Activated CD4-positive, alpha-beta T cell treated with anti-CD3 and anti-CD28 coated beads, Interleukin-2, amount 50 U/mL, for 48 hours (primary cell): ENCODE data around the gene NKX2-2.

Experiments used
- DNase-seq, 2 experiments: peaks; one replicate each; pipeline ENCODE4 v3.0.0-alpha.2; 2020

NKX2-2 gene

GRCh38 chr20:21521596-21522480 lies 8.0 kb upstream of the NKX2-2 start:
- peak in 1 of 2 experiments; percentile 15 for DNase-seq

DNA sequence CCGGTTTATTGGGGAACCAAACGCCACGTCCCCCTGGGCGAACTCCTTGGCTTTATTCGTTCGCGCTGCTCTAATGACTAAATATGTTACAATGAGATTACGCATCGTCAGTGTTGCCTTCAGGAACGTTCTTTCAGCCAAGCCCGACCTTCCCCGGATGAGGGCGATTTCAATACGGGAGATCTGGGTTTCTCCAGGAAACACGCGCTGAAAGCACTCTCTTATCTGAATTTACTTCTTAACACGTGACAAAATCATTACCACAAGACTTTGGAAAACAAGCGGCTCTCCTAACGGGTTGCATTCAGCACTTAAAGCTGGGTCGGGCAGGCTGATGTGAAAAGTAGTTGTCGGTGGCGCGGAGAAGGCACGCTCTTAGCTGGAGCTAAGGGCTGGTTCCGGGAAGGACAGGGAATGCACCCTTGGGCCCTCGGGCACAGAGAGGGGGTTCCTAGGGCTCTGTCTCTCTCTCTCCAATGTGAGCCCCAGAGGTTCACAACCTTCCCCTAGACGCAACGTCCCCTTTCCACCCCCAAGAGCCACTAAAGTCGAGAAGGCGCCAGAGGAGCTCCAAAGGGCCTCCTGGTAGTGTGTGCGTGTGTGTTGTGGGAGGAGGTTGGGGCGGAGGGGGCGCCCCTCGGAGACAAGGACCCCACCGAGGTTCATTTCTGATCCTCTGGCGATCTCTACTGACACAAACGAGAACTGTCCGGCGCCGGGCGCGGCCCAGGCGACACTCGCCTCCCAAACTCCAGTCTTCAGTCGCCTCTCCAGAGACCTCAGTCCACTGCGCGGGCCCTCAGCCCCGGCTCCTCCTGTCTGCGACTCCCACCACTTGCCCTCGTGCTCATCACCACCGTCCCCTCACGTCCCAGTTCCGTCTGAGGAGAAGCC lies 7.1 kb upstream of the NKX2-2 start:
- DNase-seq = peak in 1 of 2 experiments; percentile 19

GRCh38 chr20:21519136-21519584 lies 5.3 kb upstream of the NKX2-2 start:
- DNase-seq = no peak

DNA sequence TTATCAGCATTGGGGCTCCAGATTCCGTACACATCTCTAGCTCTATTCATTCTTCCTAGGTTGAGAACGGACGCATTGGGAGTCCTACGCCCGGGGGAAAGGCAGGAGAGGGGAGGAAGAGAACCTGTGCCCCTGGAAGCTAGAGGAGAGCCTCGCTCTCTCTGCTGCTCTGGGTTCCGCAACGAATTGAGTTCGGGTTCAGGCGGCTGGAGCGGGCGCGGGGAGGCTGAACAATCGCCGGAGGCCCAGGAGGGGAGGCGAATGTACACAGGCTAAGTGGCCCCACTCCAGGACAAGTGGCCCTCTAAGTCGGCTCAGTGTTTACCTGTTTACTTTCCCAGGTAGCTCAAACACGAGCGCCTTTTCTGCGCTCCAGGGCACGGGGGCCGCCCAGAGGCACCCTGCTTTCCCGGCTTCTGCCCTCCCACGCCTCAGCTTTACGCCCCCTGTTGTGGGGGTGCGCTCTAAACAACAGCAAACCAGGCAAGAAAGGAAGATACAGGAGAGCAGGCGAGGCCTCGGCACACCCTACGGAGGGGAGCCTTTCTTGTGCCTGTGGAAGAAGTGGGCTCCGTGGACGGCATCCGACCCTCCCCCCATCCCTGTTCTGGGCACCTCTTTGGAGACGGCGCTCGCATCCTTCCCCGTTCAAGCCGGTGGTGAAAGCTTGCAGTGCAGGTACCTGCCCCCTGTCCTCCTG lies 4.6 kb upstream of the NKX2-2 start:
- no peak for DNase-seq

DNA sequence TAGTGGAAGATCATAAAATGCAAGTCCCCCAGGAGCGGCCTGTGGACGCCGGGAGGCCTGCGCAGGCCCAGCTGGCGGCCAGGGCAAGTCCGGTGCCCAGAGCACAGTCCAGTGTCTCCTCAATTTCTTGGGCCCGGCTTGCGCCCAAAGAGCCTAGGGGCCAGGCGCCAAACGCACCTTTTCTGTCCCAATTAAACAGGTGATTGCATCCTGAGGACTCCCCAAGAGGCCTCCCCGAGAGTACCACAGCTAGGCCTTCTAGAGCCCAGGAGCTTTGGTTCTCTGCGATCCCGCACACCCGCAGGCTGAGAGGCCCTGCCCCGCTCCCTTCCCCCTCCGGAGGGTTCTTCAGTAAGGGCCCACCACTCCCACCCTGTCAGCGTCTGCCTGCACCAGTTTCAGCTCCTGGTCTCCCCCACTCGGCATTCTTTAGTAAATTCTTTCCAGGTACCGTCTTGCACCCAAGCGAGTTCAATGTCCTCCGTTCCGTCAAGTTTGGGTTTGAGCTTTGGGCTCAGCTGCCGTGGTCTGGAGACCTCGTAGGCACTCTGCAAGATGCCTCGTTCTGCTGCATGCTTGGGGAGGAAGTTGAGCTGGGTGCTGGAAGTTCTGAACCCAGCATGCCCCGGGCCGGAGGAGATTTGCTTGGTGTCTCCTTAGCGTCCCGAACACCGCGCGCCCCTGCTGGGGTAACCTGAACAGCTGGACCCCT lies 3.9 kb upstream of the NKX2-2 start:
- DNase-seq = peak in 1 of 2 experiments; percentile 15

- DNase-seq = no peak
Observed at GRCh38 chr20:21516861-21517565, 3.1 kb upstream of the NKX2-2 start.

- no peak for DNase-seq
Observed at GRCh38 chr20:21516180-21516567, 2.3 kb upstream of the NKX2-2 start.

GRCh38 chr20:21515300-21516179 lies 1.7 kb upstream of the NKX2-2 start:
- DNase-seq = no peak

DNA sequence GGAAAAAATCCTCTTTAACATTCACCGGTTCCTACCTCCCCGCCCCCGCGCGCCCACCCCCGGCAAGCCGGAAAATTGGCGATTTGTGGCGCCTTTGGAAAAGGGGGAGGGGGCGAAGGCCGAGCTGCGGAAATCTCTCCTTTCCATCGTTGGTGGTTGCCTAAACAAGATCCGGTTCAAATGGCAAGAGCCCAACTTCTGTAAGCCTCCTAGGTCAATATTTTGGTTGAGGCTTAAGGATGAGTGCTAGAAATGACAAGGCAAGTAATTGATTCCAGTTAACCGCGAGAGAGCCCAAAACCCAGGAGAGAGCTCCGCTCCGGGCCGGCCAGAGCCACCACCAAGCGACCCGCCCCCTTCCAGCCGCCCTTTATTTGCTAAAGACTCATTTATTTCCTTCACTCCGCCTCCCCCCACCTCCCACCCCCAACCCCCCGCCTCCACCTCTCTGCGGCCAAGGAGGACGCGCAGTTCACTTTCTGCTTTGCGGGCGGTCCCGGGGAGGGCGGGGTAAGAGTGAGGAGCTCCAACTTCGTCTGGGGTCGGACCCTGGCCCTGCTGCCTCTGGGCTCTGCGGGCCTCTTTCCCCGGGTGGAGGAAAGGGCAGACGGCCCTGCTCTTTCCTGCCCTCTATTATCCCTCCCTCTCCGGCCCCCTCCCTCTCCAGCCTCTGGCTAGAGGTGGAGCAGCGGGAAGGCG lies 838 bp upstream of the NKX2-2 start:
- DNase-seq = no peak

GRCh38 chr20:21513181-21513663 lies 642 bp downstream of the NKX2-2 start:
- peak in 1 of 2 experiments; percentile 19 for DNase-seq

DNA sequence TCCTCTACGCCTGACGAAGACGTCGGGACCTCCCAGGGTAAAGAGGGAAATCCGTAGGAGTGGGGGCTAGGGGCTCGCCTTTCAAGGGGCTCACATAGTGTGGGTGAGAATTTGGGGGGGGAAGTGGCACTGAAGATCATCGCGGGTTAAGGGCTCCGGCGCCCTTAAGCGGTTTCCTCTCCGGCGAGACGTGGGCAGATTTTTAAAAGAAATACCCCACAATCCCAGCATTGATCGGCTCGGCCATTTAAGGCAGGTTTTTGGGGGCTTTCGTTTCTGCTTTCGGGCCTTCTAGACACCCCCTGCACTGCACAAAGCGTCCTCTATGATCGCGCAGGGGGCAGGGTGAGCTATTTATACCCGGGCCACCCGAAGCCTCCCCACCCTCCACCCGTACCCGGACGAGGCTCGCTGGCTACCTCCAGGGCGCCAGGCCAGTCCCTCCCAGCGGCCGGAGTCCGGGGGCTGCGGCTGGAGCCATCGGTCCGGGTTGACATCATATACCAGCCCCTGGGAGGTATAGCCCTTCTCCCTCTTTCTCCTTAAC lies 1.2 kb downstream of the NKX2-2 start:
- peak in 1 of 2 experiments; percentile 12 for DNase-seq

- DNase-seq = peak in 1 of 2 experiments; percentile 33
Observed at GRCh38 chr20:21511850-21512633, 1.8 kb downstream of the NKX2-2 start.

DNA sequence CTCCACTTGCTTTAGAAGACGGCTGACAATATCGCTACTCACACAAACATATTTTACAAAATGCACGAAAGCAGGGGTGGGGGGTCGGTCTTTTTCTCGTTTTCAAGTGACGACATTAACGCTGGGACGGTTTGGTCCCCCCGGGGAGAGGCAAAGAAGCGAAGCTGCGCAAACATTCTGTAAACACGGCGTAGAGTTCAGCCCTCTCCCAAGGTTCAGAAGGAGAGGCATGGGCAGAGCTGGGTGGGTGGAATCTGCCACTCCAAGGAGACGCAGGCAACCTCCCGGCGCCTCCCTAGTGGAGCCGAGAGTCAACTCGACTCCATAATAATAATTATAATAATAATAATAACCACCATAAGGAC lies 2.4 kb downstream of the NKX2-2 start:
- DNase-seq = peak in 1 of 2 experiments; percentile 16

GRCh38 chr20:21510414-21511384 lies 3.2 kb downstream of the NKX2-2 start:
- peak in 1 of 2 experiments; percentile 11 for DNase-seq

DNA sequence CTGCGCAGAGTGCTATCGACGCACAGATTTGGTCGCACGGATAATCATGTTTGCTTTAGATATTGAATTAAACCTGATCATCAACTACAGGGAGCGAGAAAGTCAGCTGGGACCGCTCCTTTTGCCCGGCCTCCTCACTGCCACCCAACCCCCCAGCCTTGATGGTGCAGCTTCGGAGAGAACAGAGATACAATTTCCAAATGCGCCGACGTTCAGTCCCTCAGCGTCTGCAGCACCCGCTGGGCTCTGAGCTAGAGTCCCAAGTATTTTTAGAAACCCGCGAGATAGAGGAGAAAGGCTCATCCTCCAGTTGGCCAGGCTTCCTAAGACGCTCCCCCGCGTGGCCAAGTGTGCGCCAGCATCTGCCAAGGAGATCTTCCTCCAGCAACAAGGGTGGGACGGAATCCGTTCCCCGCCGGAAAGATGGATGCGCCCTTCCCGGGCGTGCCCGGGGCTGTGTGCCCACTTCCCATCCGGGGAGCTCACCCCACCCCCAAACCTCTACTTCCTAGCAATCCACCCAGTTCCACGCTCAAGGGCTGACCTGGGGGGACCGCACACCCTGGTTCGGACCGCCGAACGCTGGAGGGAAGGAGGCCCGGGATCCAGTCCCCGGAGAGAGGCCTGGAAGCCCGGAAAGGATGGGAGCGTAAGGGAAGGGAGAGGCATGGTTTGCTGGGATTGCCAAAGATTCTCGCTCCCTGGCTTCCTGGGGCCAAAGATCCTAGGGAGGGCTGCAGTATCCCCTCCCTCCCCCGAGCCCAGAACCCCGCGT lies 4.1 kb downstream of the NKX2-2 start:
- peak in 1 of 2 experiments; percentile 34 for DNase-seq

- DNase-seq = no peak
Observed at GRCh38 chr20:21509079-21509596, 4.7 kb downstream of the NKX2-2 start.
